Body of pancreas (tissue), 4 donors: ENCODE measurements around the gene TCFL5. TPM values are rescaled to one million over a fixed set of nuclear protein-coding genes. Genes with fewer than 3 reads are reported as not detected.

Experiments
- ATAC-seq: fragments of 150-250 bp; one replicate; pipeline ENCODE4 v1.9.1; 2016
- DNase-seq, 4 donors: peaks; one replicate each; pipeline ENCODE4 v3.0.0-alpha.2; 2019
- H3K27ac ChIP-seq, 4 donors: fragments of 200-600 bp; sonication (generic); 1 replicate in 3 of 4; 2 replicates in 1 of 4; pipeline versions ENCODE4 v1.5.1 to v1.6.1; 2016 to 2019; ENCODE audit warnings: mild to moderate bottlenecking in 1 of 4, mixed read lengths in 1 of 4, moderate library complexity in 1 of 4
- H3K27me3 ChIP-seq, 2 donors: fragments of 200-600 bp; sonication (generic); one replicate each; pipeline ENCODE4 v1.6.0; 2016; ENCODE audit warnings: mild to moderate bottlenecking in 1 of 2
- H3K36me3 ChIP-seq, 2 donors: fragments of 200-600 bp; sonication (generic); replicated peaks in 1 of 2; 2 replicates each; pipeline ENCODE4 v1.5.1; 2016; ENCODE audit warnings: low read depth in 2 of 2; ENCODE audit not compliant: insufficient read depth in 1 of 2
- H3K4me1 ChIP-seq: fragments of 200-600 bp; sonication (generic); one replicate; pipeline ENCODE4 v1.6.0; 2016
- H3K4me3 ChIP-seq, 2 donors: fragments of 200-600 bp; sonication (generic); 1 replicate in 1 of 2; 2 replicates in 1 of 2; pipeline ENCODE4 v1.5.1; 2016 to 2019
- H3K9me3 ChIP-seq, 3 donors: fragments of 200-600 bp; sonication (generic); 1 replicate in 2 of 3; 2 replicates in 1 of 3; pipeline ENCODE4 v1.5.1; 2016
- CTCF ChIP-seq, 7 experiments: fragments of 450-650 bp in 4 of 7; fragments of 200-600 bp in 3 of 7; sonication (generic) in 3 of 7; IDR thresholded peaks; one replicate each; pipeline ENCODE4 v1.5.1; 2016 to 2019; ENCODE audit warnings: antibody characterized with exemption in 7 of 7
- POLR2A ChIP-seq, 3 donors: fragments of 450-650 bp; IDR thresholded peaks; one replicate each; pipeline ENCODE4 v1.6.1; 2016; ENCODE audit warnings: antibody characterized with exemption in 3 of 3, mild to moderate bottlenecking in 2 of 3
- WGBS, 2 donors: methylation state at CpG; one replicate each; pipeline ENCODE4 v1.1.5; 2017; 5-methylcytosine and 5-hydroxymethylcytosine counted together
- intact Hi-C: fragments of 100-400 bp; cut with DNase I; formaldehyde crosslinking; loops from one replicate; pipeline ENCODE4 v1.15.1; 2023
- total RNA-seq, 2 donors: library from RNA; depleted of rRNA; stranded (reverse); fragments of >200 nt; gene quantifications; one replicate each; pipeline ENCODE4 v1.1.0, GENCODE V29; 2016

TCFL5 gene
- total RNA-seq, 2 donors from 2014 or later, result 2.0 to 7.5 TPM

GRCh38 chr20:62907384-62908317 is 46.0 kb upstream of the TCFL5 start:
- no peaks in the 10 kb centered on the region for H3K27me3 ChIP-seq
- TF ChIP-seq CTCF (IDR thresholded peaks at IDR 0.05), result peak in 4 of 7 experiments; percentile 9 to 34 (median 25)
- no peak for TF ChIP-seq POLR2A (IDR thresholded peaks at IDR 0.05)
- H3K4me1 ChIP-seq, result no peaks in the 10 kb centered on the region
- DNase-seq (no peak), ATAC-seq (no peak)
- intact Hi-C loops, result no loop called here
- WGBS, 2 donors, result 74 to 75% methylated on average over 15 to 16 of the region's 16 CpGs
- H3K27ac ChIP-seq, result no peak overlapping the region
- no peak overlapping the region for H3K4me3 ChIP-seq
- H3K9me3 ChIP-seq, result no peaks in the 10 kb centered on the region
- peaks cover 30 to 63% of the 10 kb centered on the region in 2 donors for H3K36me3 ChIP-seq

- no peaks in the 10 kb centered on the region for H3K4me1 ChIP-seq
- DNase-seq (no peak), ATAC-seq (no peak)
- no peaks in the 10 kb centered on the region for H3K27me3 ChIP-seq
- H3K36me3 ChIP-seq, result peaks cover 30 to 61% of the 10 kb centered on the region in 2 donors
- H3K4me3 ChIP-seq, result no peak overlapping the region
- H3K27ac ChIP-seq, result no peak overlapping the region
- intact Hi-C loops, result no loop called here
- no peaks in the 10 kb centered on the region for H3K9me3 ChIP-seq
- 88% methylated on average over 31 of the region's 31 CpGs for WGBS, 2 donors
- TF ChIP-seq POLR2A (IDR thresholded peaks at IDR 0.05) (no peak), CTCF (IDR thresholded peaks at IDR 0.05) (no peak)
Measured at GRCh38 chr20:62906647-62907375, 45.2 kb upstream of the TCFL5 start.

- intact Hi-C loops, result no loop called here
- peaks cover 28 to 56% of the 10 kb centered on the region in 2 donors for H3K36me3 ChIP-seq
Measured at GRCh38 chr20:62906209-62906608, 44.6 kb upstream of the TCFL5 start.

GRCh38 chr20:62905536-62906117 is 44.0 kb upstream of the TCFL5 start:
- no peaks in the 10 kb centered on the region for H3K9me3 ChIP-seq
- peaks cover 22 to 50% of the 10 kb centered on the region in 2 donors for H3K36me3 ChIP-seq
- no peak overlapping the region for H3K27ac ChIP-seq
- no peaks in the 10 kb centered on the region for H3K27me3 ChIP-seq
- WGBS, 2 donors, result 88 to 93% methylated on average over 17 of the region's 17 CpGs
- intact Hi-C loops, result no loop called here
- DNase-seq (no peak), ATAC-seq (no peak)
- H3K4me1 ChIP-seq, result peaks cover 9% of the 10 kb centered on the region
- TF ChIP-seq POLR2A (IDR thresholded peaks at IDR 0.05) (no peak), CTCF (IDR thresholded peaks at IDR 0.05) (no peak)
- no peak overlapping the region for H3K4me3 ChIP-seq

More at GRCh38 chr20:62906209-62906608, 44.6 kb upstream of the TCFL5 start:
- Histone ChIP-seq H3K9me3 (no peaks in the 10 kb centered on the region), H3K4me3 (no peak overlapping the region), H3K4me1 (peaks cover 3% of the 10 kb centered on the region), H3K27ac (no peak overlapping the region), H3K27me3 (no peaks in the 10 kb centered on the region)
- ATAC-seq, result no peak
- peak in 1 of 4 donors; percentile 29 for DNase-seq
- 77 to 96% methylated on average over 9 to 16 of the region's 16 CpGs for WGBS, 2 donors
- TF ChIP-seq CTCF (IDR thresholded peaks at IDR 0.05) (no peak), POLR2A (IDR thresholded peaks at IDR 0.05) (no peak)
